ENCODE data around the gene VCPKMT. TPM values are rescaled to one million over a fixed set of nuclear protein-coding genes. Genes with fewer than 3 reads are reported as not detected.
"Not testable (repeated sequence)": the region's sequence is repeated elsewhere in the genome, so short reads cannot be mapped to it uniquely, and the experiment has no call there.

Gene VCPKMT
- total RNA-seq, 1 experiment from 2014 or later, result 8.2 TPM

DNA sequence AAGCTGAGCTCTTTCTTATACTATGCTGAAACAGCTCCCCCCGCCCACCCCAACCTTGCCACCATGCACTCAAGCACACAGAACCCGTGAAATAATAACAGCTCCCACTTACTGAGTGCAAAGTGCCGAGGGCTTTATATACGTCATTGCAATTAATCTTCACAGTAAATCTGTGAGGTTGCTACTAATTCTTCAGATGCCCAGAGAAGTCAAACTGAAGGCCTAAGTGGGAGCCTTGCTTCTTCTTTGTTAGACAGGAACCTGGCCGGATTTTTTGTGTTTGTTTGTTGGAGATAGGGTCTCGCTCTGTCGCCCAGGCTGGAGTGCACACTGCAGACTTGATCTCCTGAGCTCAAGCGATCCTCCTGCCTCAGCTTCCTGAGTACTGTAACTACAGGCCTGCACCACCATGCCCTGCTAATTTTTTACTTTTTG is 34.0 kb downstream of the VCPKMT start:
- DNase-seq (no peak), ATAC-seq (no peak)
- Histone ChIP-seq H3K4me1 (ENCODE audit: insufficient read depth, low read length) (0 out of 2 replicates have a peak, but pooled peaks cover 4% of the 10 kb centered on the region), H3K9me2 (replicated peaks; ENCODE audit: low read length) (no peaks in the 10 kb centered on the region), H3K79me2 (ENCODE audit: low read length) (no peaks in the 10 kb centered on the region), H3K36me3 (ENCODE audit: low read depth, low read length) (no peaks in the 10 kb centered on the region), H3K9me3 (ENCODE audit: low read length) (no peaks in the 10 kb centered on the region), H3K4me3 (ENCODE audit: low read length) (no peak overlapping the region), H2AFZ (ENCODE audit: low read length) (no peak overlapping the region), H3K27ac (ENCODE audit: low read length) (no peak overlapping the region), H3F3A (ENCODE audit: low read length, unreplicated experiment) (no peaks in the 10 kb centered on the region), H3K9ac (ENCODE audit: low read length) (no peak overlapping the region), H3K27me3 (ENCODE audit: low read length) (no peaks in the 10 kb centered on the region), H3K4me2 (ENCODE audit: low read length) (no peak overlapping the region), H4K20me1 (ENCODE audit: low read length) (no peaks in the 10 kb centered on the region)
- POLR2A ChIA-PET (ENCODE audit: unreplicated experiment), result no interaction called here
- TF ChIP-seq, protein P1, sequence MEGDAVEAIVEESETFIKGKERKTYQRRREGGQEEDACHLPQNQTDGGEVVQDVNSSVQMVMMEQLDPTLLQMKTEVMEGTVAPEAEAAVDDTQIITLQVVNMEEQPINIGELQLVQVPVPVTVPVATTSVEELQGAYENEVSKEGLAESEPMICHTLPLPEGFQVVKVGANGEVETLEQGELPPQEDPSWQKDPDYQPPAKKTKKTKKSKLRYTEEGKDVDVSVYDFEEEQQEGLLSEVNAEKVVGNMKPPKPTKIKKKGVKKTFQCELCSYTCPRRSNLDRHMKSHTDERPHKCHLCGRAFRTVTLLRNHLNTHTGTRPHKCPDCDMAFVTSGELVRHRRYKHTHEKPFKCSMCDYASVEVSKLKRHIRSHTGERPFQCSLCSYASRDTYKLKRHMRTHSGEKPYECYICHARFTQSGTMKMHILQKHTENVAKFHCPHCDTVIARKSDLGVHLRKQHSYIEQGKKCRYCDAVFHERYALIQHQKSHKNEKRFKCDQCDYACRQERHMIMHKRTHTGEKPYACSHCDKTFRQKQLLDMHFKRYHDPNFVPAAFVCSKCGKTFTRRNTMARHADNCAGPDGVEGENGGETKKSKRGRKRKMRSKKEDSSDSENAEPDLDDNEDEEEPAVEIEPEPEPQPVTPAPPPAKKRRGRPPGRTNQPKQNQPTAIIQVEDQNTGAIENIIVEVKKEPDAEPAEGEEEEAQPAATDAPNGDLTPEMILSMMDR (conservative IDR thresholded peaks at IDR 0.05; ENCODE audit: low read depth, low read length), result no peak
- TF ChIP-seq EZH2phosphoT487 (IDR thresholded peaks at IDR 0.05; ENCODE audit: borderline replicate concordance, low read length), result no peak
- no peak for TF ChIP-seq EZH2 (IDR thresholded peaks at IDR 0.05; ENCODE audit: low read length, unreplicated experiment)
- intact Hi-C loops (cut with micrococcal nuclease), result no loop called here
- CTCF ChIA-PET, result no interaction called here
- no TSS peak for BruUV-seq (replicated peaks)

DNA sequence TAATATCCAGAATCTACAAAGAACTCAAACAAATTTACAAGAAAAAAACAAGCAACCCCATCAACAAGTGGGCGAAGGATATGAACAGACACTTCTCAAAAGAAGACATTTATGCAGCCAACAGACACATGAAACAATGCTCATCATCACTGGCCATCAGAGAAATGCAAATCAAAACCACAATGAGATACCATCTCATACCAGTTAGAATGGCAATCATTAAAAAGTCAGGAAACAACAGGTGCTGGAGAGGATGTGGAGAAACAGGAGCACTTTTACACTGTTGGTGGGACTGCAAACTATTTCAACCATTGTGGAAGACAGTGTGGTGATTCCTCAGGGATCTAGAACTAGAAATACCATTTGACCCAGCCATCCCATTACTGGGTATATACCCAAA is 37.3 kb downstream of the VCPKMT start:
- H2AFZ ChIP-seq (ENCODE audit: low read length); POLR2A ChIA-PET (ENCODE audit: unreplicated experiment); CTCF ChIA-PET; H3K9ac ChIP-seq (ENCODE audit: low read length); H3K36me3 ChIP-seq (ENCODE audit: low read depth, low read length); intact Hi-C loops (cut with micrococcal nuclease); H3F3A ChIP-seq (ENCODE audit: low read length, unreplicated experiment); H3K4me3 ChIP-seq (ENCODE audit: low read length); H3K27ac ChIP-seq (ENCODE audit: low read length); BruUV-seq (replicated peaks); H3K4me2 ChIP-seq (ENCODE audit: low read length); H3K4me1 ChIP-seq (ENCODE audit: insufficient read depth, low read length); H3K79me2 ChIP-seq (ENCODE audit: low read length); H3K27me3 ChIP-seq (ENCODE audit: low read length); H3K9me2 ChIP-seq (replicated peaks; ENCODE audit: low read length); H4K20me1 ChIP-seq (ENCODE audit: low read length); ATAC-seq; DNase-seq; H3K9me3 ChIP-seq (ENCODE audit: low read length): not testable (repeated sequence)

DNA sequence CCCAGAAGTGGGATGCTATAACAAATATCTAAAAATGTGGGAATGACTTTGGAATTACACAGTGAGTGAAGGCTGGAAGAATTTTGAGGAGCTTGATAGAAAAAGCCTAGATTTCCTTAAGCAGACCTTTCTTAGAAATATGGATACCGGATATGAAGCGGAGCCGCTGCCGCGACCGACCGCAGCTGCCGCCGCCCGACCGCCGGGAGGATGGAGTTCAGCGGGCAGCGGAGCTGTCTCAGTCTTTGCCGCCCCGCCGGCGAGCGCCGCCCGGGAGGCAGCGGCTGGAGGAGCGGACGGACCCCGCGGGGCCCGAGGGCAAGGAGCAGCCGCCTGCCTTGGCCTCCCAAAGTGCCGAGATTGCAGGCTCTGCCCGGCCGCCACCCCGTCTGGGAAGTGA is 42.7 kb downstream of the VCPKMT start:
- intact Hi-C loops (cut with micrococcal nuclease); CTCF ChIA-PET; ATAC-seq: not testable (repeated sequence)

DNA sequence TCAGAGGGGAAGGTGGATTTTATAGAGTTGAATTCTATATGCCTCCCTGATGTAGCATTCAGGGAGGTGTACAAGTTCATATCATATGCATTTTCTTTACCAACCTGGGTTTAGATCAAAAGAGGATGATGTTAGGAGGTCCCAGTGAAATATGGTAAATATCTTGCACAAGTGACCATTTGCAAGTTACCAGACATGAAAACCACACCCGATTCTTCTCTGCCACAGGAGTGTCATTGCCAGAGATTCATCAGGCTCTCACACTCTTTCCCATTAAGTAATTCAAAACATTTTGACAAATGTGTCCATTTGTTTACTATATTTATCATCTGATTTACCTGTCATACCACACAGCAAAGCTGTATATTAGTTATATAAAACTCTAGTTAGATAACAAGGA is 44.0 kb downstream of the VCPKMT start:
- no peak for DNase-seq
- no peak overlapping the region for H3K27ac ChIP-seq (ENCODE audit: low read length)
- intact Hi-C loops (cut with micrococcal nuclease), result no loop called here
- H3K4me3 ChIP-seq (ENCODE audit: low read length), result no peak overlapping the region
- H2AFZ ChIP-seq (ENCODE audit: low read length), result no peak overlapping the region
- no peak overlapping the region for H3K4me2 ChIP-seq (ENCODE audit: low read length)
- BruUV-seq (replicated peaks), result no TSS peak
- H3K4me1 ChIP-seq (ENCODE audit: insufficient read depth, low read length), result peaks cover 10% of the 10 kb centered on the region
- H3K79me2 ChIP-seq (ENCODE audit: low read length), result no peaks in the 10 kb centered on the region
- H4K20me1 ChIP-seq (ENCODE audit: low read length), result no peaks in the 10 kb centered on the region
- H3K9ac ChIP-seq (ENCODE audit: low read length), result no peak overlapping the region
- ChIA-PET CTCF (no interaction called here), POLR2A (ENCODE audit: unreplicated experiment) (no interaction called here)
- no peaks in the 10 kb centered on the region for H3K36me3 ChIP-seq (ENCODE audit: low read depth, low read length)
- no peaks in the 10 kb centered on the region for H3K9me3 ChIP-seq (ENCODE audit: low read length)
- H3K27me3 ChIP-seq (ENCODE audit: low read length), result no peaks in the 10 kb centered on the region
- TF ChIP-seq EZH2 (IDR thresholded peaks at IDR 0.05; ENCODE audit: low read length, unreplicated experiment) (no peak), EZH2phosphoT487 (IDR thresholded peaks at IDR 0.05; ENCODE audit: borderline replicate concordance, low read length) (no peak)
- TF ChIP-seq, protein P1 (conservative IDR thresholded peaks at IDR 0.05; ENCODE audit: low read depth, low read length), result no peak
- ATAC-seq, result no peak
- no peaks in the 10 kb centered on the region for H3F3A ChIP-seq (ENCODE audit: low read length, unreplicated experiment)
- H3K9me2 ChIP-seq (replicated peaks; ENCODE audit: low read length), result no peaks in the 10 kb centered on the region

More for the DNA sequence above, 42.7 kb downstream of the VCPKMT start:
- H3K27ac ChIP-seq (ENCODE audit: low read length); H4K20me1 ChIP-seq (ENCODE audit: low read length); DNase-seq; H3K79me2 ChIP-seq (ENCODE audit: low read length); H3F3A ChIP-seq (ENCODE audit: low read length, unreplicated experiment); H3K27me3 ChIP-seq (ENCODE audit: low read length); H3K36me3 ChIP-seq (ENCODE audit: low read depth, low read length); H2AFZ ChIP-seq (ENCODE audit: low read length); H3K9me3 ChIP-seq (ENCODE audit: low read length); BruUV-seq (replicated peaks); H3K4me1 ChIP-seq (ENCODE audit: insufficient read depth, low read length); POLR2A ChIA-PET (ENCODE audit: unreplicated experiment); H3K9ac ChIP-seq (ENCODE audit: low read length); H3K9me2 ChIP-seq (replicated peaks; ENCODE audit: low read length); H3K4me3 ChIP-seq (ENCODE audit: low read length); H3K4me2 ChIP-seq (ENCODE audit: low read length): not testable (repeated sequence)

All from PC-3 (cell line).